Measurements from ENCODE around the gene PGM5. TPM values are rescaled to one million over a fixed set of nuclear protein-coding genes. Genes with fewer than 3 reads are reported as not detected.

Gene PGM5
- total and polyA plus RNA-seq, 2 donors (not counting 3 experiments of a cell fraction or from before 2014, with no cell fraction given), result 0.14 to 1.9 TPM

DNA sequence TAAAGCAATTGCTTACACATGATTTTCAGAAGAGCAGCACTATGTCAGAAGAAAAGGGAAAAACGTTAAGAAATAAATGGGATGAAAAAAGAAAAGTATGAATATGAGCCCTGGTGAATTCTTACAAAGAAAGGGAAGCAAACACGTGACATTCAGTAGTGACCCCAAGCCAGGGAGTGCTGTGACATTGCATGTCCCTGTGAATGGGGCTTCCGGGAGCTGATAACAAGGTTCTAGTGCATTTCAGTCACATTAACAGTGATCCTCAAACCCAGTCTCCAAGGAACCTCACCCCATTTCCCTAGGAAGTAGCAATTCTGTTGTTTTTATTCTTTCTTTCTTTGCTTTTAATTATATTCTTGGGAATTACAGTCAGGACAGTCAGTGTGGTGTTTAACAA lies 157.0 kb downstream of the PGM5 start:
- no peaks in the 10 kb centered on the region for H3K79me2 ChIP-seq (ENCODE audit: control insufficient read depth, insufficient read depth, low read length)
- DNase-seq (ENCODE audit: low read depth, low spot score), result no peak
- BruUV-seq (replicated peaks), result no TSS peak
- H2AFZ ChIP-seq (ENCODE audit: low read depth, low read length), result no peak overlapping the region
- H3K9me3 ChIP-seq (replicated peaks; ENCODE audit: control insufficient read depth, insufficient read depth, low read length), result no peaks in the 10 kb centered on the region
- no peaks in the 10 kb centered on the region for H3K9me1 ChIP-seq (replicated peaks; ENCODE audit: control insufficient read depth, extremely low read depth, insufficient read depth, low read length)
- no peaks in the 10 kb centered on the region for H3K27me3 ChIP-seq (ENCODE audit: control insufficient read depth in 2 of 2, insufficient read depth in 2 of 2, low read length in 2 of 2)
- H3K4me3 ChIP-seq (replicated peaks in 1 of 3; ENCODE audit: insufficient read depth in 1 of 3, low read depth in 1 of 3, low read length in 3 of 3), result no peak overlapping the region
- H3K27ac ChIP-seq (ENCODE audit: insufficient read depth, low read depth, low read length), result no peak overlapping the region
- H3K9ac ChIP-seq (replicated peaks; ENCODE audit: extremely low read depth, insufficient read depth, low read length), result no peak overlapping the region
- no peak for FAIRE-seq
- H4K20me1 ChIP-seq (replicated peaks; ENCODE audit: control insufficient read depth, extremely low read depth, insufficient read depth, low read length), result no peaks in the 10 kb centered on the region
- ChIA-PET CTCF (no interaction called here), POLR2A (no interaction called here)
- no peaks in the 10 kb centered on the region for H3K4me1 ChIP-seq (ENCODE audit: control insufficient read depth, extremely low read depth, insufficient read depth, low read length)
- TF ChIP-seq FOS (IDR thresholded peaks at IDR 0.05; ENCODE audit: borderline replicate concordance, insufficient read depth, low read length) (no peak), MYC (IDR thresholded peaks at IDR 0.05; ENCODE audit: low read depth, low read length) (no peak), EZH2 (IDR thresholded peaks at IDR 0.05; ENCODE audit: borderline replicate concordance, low read depth, low read length, severe bottlenecking) (no peak), GATA2 (IDR thresholded peaks at IDR 0.05; ENCODE audit: insufficient read depth, insufficient read length, low read depth, low read length) (no peak), POLR2AphosphoS5 (IDR thresholded peaks at IDR 0.05; ENCODE audit: insufficient read depth, low read depth, low read length) (no peak), POLR2A (IDR thresholded peaks at IDR 0.05; ENCODE audit: low read depth, low read length) (no peak), JUN (IDR thresholded peaks at IDR 0.05; ENCODE audit: borderline replicate concordance, insufficient read depth, insufficient read length, low read depth) (no peak)
- TF ChIP-seq, protein P1, sequence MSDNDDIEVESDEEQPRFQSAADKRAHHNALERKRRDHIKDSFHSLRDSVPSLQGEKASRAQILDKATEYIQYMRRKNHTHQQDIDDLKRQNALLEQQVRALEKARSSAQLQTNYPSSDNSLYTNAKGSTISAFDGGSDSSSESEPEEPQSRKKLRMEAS (IDR thresholded peaks at IDR 0.05; ENCODE audit: insufficient read depth, insufficient read length), result no peak
- TF ChIP-seq, protein P2, sequence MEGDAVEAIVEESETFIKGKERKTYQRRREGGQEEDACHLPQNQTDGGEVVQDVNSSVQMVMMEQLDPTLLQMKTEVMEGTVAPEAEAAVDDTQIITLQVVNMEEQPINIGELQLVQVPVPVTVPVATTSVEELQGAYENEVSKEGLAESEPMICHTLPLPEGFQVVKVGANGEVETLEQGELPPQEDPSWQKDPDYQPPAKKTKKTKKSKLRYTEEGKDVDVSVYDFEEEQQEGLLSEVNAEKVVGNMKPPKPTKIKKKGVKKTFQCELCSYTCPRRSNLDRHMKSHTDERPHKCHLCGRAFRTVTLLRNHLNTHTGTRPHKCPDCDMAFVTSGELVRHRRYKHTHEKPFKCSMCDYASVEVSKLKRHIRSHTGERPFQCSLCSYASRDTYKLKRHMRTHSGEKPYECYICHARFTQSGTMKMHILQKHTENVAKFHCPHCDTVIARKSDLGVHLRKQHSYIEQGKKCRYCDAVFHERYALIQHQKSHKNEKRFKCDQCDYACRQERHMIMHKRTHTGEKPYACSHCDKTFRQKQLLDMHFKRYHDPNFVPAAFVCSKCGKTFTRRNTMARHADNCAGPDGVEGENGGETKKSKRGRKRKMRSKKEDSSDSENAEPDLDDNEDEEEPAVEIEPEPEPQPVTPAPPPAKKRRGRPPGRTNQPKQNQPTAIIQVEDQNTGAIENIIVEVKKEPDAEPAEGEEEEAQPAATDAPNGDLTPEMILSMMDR (IDR thresholded peaks at IDR 0.05; ENCODE audit: extremely low read depth in 1 of 2, insufficient read depth in 1 of 2, low read depth in 1 of 2, low read length in 2 of 2), result no peak
- intact Hi-C loops (cut with micrococcal nuclease), result no loop called here
- no peaks in the 10 kb centered on the region for H3K36me3 ChIP-seq (ENCODE audit: control insufficient read depth in 2 of 2, extremely low read depth in 1 of 2, insufficient read depth in 2 of 2, low read length in 2 of 2)
- dilution Hi-C loops (cut with MboI; ENCODE audit: extremely low pct_ligation_motif_present, low sequenced_read_pairs), result no loop called here
- no peak overlapping the region for H3K4me2 ChIP-seq (ENCODE audit: insufficient read depth, low read length)
